ENCODE measurements around the gene LIN7A.
"Not testable (repeated sequence)": the region's sequence is repeated elsewhere in the genome, so short reads cannot be mapped to it uniquely, and the experiment has no call there.

Gene LIN7A

GRCh38 chr12:80792861-80793260, 144.9 kb downstream of the LIN7A start:
- Histone ChIP-seq H3K9me2 (replicated peaks; ENCODE audit: control insufficient read depth, low read length) (no peaks in the 10 kb centered on the region), H3K4me2 (ENCODE audit: low read length) (no peak overlapping the region), H3K4me1 (ENCODE audit: control insufficient read depth, low read length) (peaks cover 10% of the 10 kb centered on the region), H3K4me3 (ENCODE audit: low read length) (no peak overlapping the region), H3K27me3 (ENCODE audit: control insufficient read depth, low read length) (no peaks in the 10 kb centered on the region), H3K36me3 (ENCODE audit: control insufficient read depth, low read length) (no peaks in the 10 kb centered on the region), H3F3A (ENCODE audit: control insufficient read depth, insufficient read depth) (no peaks in the 10 kb centered on the region), H3K9me3 (ENCODE audit: control insufficient read depth, insufficient read depth, low read length) (no peaks in the 10 kb centered on the region), H4K20me1 (ENCODE audit: control insufficient read depth, insufficient read depth, low read depth, low read length) (no peaks in the 10 kb centered on the region), H3K79me2 (ENCODE audit: control insufficient read depth, low read length) (no peaks in the 10 kb centered on the region), H3K27ac (ENCODE audit: low read depth, low read length) (no peak overlapping the region)
- TF ChIP-seq CTCF (IDR thresholded peaks at IDR 0.05; ENCODE audit: low read depth, low read length, poor library complexity, severe bottlenecking) (no peak), EZH2phosphoT487 (IDR thresholded peaks at IDR 0.05; ENCODE audit: borderline replicate concordance, low read length) (no peak)

GRCh38 chr12:80791863-80792262, 145.9 kb downstream of the LIN7A start:
- TF ChIP-seq CTCF (IDR thresholded peaks at IDR 0.05; ENCODE audit: low read depth, low read length, poor library complexity, severe bottlenecking), result no peak
- no peak for TF ChIP-seq EZH2phosphoT487 (IDR thresholded peaks at IDR 0.05; ENCODE audit: borderline replicate concordance, low read length)
- Histone ChIP-seq H3K4me1 (ENCODE audit: control insufficient read depth, low read length) (0 out of 2 replicates have a peak, but pooled peaks cover 3% of the 10 kb centered on the region), H4K20me1 (ENCODE audit: control insufficient read depth, insufficient read depth, low read depth, low read length) (no peaks in the 10 kb centered on the region), H3K79me2 (ENCODE audit: control insufficient read depth, low read length) (no peaks in the 10 kb centered on the region), H3F3A (ENCODE audit: control insufficient read depth, insufficient read depth) (no peaks in the 10 kb centered on the region), H3K27ac (ENCODE audit: low read depth, low read length) (no peak overlapping the region), H3K4me3 (ENCODE audit: low read length) (no peak overlapping the region), H3K27me3 (ENCODE audit: control insufficient read depth, low read length) (no peaks in the 10 kb centered on the region), H3K9me3 (ENCODE audit: control insufficient read depth, insufficient read depth, low read length) (no peaks in the 10 kb centered on the region), H3K36me3 (ENCODE audit: control insufficient read depth, low read length) (no peaks in the 10 kb centered on the region), H3K9me2 (replicated peaks; ENCODE audit: control insufficient read depth, low read length) (no peaks in the 10 kb centered on the region), H3K4me2 (ENCODE audit: low read length) (no peak overlapping the region)

GRCh38 chr12:80788407-80788806, 149.3 kb downstream of the LIN7A start:
- H3K9me2 ChIP-seq (replicated peaks; ENCODE audit: control insufficient read depth, low read length); H3K4me2 ChIP-seq (ENCODE audit: low read length); H4K20me1 ChIP-seq (ENCODE audit: control insufficient read depth, insufficient read depth, low read depth, low read length); H3F3A ChIP-seq (ENCODE audit: control insufficient read depth, insufficient read depth); H3K4me1 ChIP-seq (ENCODE audit: control insufficient read depth, low read length); H3K27me3 ChIP-seq (ENCODE audit: control insufficient read depth, low read length); H3K79me2 ChIP-seq (ENCODE audit: control insufficient read depth, low read length); H3K27ac ChIP-seq (ENCODE audit: low read depth, low read length); H3K36me3 ChIP-seq (ENCODE audit: control insufficient read depth, low read length); H3K9me3 ChIP-seq (ENCODE audit: control insufficient read depth, insufficient read depth, low read length); H3K4me3 ChIP-seq (ENCODE audit: low read length): not testable (repeated sequence)

GRCh38 chr12:80782963-80783470, 154.7 kb downstream of the LIN7A start:
- not testable (repeated sequence) for H3F3A ChIP-seq (ENCODE audit: control insufficient read depth, insufficient read depth); H3K79me2 ChIP-seq (ENCODE audit: control insufficient read depth, low read length); H3K4me1 ChIP-seq (ENCODE audit: control insufficient read depth, low read length); H3K27me3 ChIP-seq (ENCODE audit: control insufficient read depth, low read length); H3K27ac ChIP-seq (ENCODE audit: low read depth, low read length); H3K9me2 ChIP-seq (replicated peaks; ENCODE audit: control insufficient read depth, low read length); H3K4me2 ChIP-seq (ENCODE audit: low read length); H3K9me3 ChIP-seq (ENCODE audit: control insufficient read depth, insufficient read depth, low read length); H3K36me3 ChIP-seq (ENCODE audit: control insufficient read depth, low read length); H4K20me1 ChIP-seq (ENCODE audit: control insufficient read depth, insufficient read depth, low read depth, low read length); H3K4me3 ChIP-seq (ENCODE audit: low read length)

Measured in DOHH2 (cell line).